ENCODE measurements around the gene SUSD3.

SUSD3 gene

GRCh38 chr9:93059715-93060578 is 1.4 kb downstream of the SUSD3 start:
- Histone ChIP-seq H3K36me3 (no peaks in the 10 kb centered on the region), H3K9me3 (ENCODE audit: severe bottlenecking) (no peaks in the 10 kb centered on the region), H3K27me3 (ENCODE audit: insufficient read depth, low read depth, severe bottlenecking) (no peaks in the 10 kb centered on the region), H3K27ac (no peak overlapping the region), H3K4me3 (ENCODE audit: low read depth, low read length) (no peak overlapping the region)
- TF ChIP-seq CTCF (IDR thresholded peaks at IDR 0.05; ENCODE audit: low read depth, low read length) = no peak
- DNase-seq = no peak

DNA sequence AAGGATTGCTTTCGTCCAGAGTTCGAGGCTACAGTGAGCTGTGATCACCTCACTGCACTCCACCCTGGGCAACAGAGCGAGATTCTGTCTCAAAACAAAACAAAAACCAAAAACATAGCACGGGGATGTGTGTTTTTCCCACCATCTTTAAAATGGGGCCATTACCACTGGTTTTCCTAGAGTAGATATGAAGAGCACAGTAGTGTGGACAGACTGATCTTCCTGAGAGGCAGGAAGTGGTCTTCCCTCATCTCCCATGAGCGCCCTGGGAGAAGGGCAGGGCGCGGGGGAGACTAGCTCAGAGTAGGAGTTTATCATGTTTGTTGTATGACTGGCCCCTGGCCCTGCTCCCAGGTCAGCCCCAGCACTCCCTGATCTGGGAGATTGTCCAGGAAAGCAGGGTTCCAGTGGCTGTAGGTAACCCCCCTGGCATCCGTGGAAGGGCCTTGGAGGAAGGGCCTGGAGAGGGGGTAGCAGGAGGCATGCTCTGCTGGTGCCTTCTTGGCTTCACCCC is 2.3 kb downstream of the SUSD3 start:
- Histone ChIP-seq H3K36me3 (no peaks in the 10 kb centered on the region), H3K9me3 (ENCODE audit: severe bottlenecking) (no peaks in the 10 kb centered on the region), H3K27me3 (ENCODE audit: insufficient read depth, low read depth, severe bottlenecking) (no peaks in the 10 kb centered on the region), H3K27ac (no peak overlapping the region), H3K4me3 (ENCODE audit: low read depth, low read length) (no peak overlapping the region)
- no peak for TF ChIP-seq CTCF (IDR thresholded peaks at IDR 0.05; ENCODE audit: low read depth, low read length)
- DNase-seq = no peak

DNA sequence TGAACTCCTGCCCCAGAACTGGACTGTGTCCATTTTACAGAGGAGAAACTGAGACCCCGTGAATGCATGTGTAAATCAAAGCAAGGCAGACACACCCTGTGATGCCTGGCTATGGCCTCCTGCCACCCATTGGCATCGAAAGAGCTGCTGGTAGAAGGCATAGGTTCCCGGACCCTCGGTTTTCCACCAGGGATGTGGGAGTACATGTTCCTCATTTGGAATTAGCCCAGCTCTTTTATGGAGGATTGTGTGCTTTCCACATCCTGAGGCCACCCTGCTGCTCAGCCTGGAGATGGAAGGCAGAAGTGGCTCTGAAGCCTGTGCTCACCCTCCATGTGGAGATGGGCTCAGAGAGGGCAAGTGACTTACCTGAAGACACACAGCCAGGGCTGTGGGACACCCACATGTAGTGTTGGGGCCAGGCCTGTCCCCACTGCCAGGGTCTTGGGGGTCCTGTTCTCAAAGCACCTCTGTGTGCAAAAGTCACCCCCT is 2.8 kb downstream of the SUSD3 start:
- Histone ChIP-seq H3K36me3 (no peaks in the 10 kb centered on the region), H3K4me3 (ENCODE audit: low read depth, low read length) (no peak overlapping the region), H3K27me3 (ENCODE audit: insufficient read depth, low read depth, severe bottlenecking) (no peaks in the 10 kb centered on the region), H3K27ac (no peak overlapping the region), H3K9me3 (ENCODE audit: severe bottlenecking) (no peaks in the 10 kb centered on the region)
- no peak for TF ChIP-seq CTCF (IDR thresholded peaks at IDR 0.05; ENCODE audit: low read depth, low read length)
- no peak for DNase-seq

DNA sequence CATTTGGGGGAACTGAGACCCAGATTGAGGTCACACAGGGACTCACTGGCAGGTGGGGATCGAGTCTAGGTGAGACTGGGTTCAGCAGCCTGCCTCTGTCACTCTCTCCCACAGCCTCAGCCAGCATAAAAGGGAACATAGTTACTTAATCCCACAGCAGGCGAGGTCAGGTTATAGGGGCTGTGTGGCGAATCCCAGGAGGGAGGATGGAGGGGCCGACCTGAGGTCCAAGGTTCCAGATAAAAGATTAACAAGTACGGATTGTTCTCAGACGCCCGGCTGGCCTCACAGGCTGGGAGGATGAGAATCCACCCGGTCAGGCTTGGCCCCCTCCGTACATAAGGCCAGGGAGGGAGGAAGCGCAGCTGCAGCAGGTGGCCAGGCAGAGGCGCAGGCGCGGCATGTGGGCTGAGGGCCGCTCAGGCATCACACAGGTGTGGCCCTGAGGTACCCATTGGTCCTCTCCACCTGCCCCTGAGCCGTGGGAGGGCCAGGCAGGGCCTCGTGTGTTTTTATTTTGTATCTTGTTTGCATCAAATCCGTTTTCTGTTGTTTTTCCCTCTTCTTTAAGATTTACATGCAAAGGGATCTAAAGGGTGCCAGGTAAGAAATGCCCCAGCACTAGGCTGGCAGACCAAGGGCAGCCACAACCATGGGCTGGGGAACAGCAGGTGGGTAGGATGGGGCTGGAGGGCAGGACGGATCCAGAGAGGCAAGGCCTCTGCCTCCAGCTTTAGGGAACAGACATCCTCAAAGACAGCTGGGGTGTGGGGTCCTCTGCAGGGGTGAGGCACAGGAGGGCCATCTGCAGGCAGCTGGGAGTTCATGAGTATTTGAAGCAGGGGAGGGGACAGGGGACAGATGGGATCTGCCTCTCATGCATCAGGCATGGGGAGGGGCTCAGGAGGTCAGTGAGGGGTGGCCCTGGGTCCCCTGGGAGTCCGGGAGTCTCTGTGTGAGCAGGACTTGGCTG is 3.6 kb downstream of the SUSD3 start:
- Histone ChIP-seq H3K36me3 (no peaks in the 10 kb centered on the region), H3K27me3 (ENCODE audit: insufficient read depth, low read depth, severe bottlenecking) (no peaks in the 10 kb centered on the region), H3K4me3 (ENCODE audit: low read depth, low read length) (no peak overlapping the region), H3K9me3 (ENCODE audit: severe bottlenecking) (no peaks in the 10 kb centered on the region), H3K27ac (no peak overlapping the region)
- TF ChIP-seq CTCF (IDR thresholded peaks at IDR 0.05; ENCODE audit: low read depth, low read length) = peak; percentile 35; the same call in 1 of the 2 replicates
- peak; percentile 81 for DNase-seq

DNA sequence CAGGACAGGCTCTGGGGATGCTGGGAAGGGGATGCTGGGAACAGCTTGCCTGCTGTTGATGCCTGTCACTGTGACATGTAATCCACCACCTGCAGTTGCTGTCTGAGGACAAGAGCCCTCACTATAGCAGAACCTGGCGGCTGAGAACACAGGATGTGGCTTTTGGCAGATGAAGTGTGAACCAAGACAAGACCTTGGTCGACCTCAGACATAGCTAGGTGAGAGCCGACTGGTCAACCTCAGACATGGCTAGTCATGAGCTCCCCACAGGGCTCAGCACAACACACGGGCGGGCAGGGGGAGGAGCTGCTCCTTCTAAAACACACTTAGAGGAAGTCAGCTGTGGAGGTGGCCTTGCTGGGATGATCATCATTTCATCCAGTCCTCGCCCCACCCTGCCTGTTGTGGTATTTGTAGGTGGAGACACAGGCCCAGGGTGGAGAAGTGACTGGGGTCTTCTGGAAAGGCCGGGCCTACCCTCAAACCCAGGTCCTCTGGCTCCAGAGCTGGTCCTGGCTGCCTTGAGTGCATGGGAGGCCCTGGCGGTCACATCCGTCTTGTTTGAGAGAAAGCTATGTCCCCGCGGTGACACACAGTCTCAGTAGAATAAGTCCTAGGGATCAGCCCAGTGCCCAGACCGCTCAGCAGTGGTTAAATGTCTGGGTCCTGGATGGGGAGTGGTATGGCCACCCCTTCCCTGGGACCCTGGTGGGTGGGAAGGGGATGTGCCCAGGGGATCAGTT is 6.1 kb downstream of the SUSD3 start:
- Histone ChIP-seq H3K9me3 (ENCODE audit: severe bottlenecking) (no peaks in the 10 kb centered on the region), H3K27me3 (ENCODE audit: insufficient read depth, low read depth, severe bottlenecking) (no peaks in the 10 kb centered on the region), H3K27ac (no peak overlapping the region)

More for the DNA sequence above, 6.1 kb downstream of the SUSD3 start:
- DNase-seq = peak; percentile 50
- Histone ChIP-seq H3K4me3 (ENCODE audit: low read depth, low read length) (no peak overlapping the region), H3K36me3 (no peaks in the 10 kb centered on the region)
- no peak for TF ChIP-seq CTCF (IDR thresholded peaks at IDR 0.05; ENCODE audit: low read depth, low read length)

All from WERI-Rb-1 (cell line).